Superior temporal gyrus (tissue), 1 donor: ENCODE data around the gene ADAM30.
"Not testable (repeated sequence)": the region's sequence is repeated elsewhere in the genome, so short reads cannot be mapped to it uniquely, and the experiment has no call there.

Experiments used
- DNase-seq: peaks from one replicate; pipeline ENCODE4 v3.0.0-alpha.2; 2016; ENCODE audit errors: extremely low spot score

Gene ADAM30

DNA sequence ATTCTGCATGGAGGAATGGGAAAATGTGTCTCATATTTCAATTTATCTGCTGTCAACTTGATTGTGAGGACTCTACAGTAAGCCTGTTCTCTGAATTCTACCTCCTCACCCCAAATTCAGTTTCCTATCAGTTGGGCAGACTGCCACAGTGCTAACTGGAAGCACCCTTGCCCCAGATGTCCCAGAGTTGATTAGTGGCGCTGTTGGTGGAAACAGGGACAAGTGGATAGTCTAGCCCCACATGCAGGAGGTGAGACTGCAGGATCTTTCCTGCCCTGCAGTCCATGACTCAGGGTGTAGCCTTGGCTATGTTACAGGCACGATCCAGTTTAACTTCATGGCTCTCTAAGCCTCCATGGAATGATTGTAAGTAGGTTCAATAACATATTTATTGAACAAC lies 22.1 kb downstream of the ADAM30 start:
- DNase-seq, result no peak

DNA sequence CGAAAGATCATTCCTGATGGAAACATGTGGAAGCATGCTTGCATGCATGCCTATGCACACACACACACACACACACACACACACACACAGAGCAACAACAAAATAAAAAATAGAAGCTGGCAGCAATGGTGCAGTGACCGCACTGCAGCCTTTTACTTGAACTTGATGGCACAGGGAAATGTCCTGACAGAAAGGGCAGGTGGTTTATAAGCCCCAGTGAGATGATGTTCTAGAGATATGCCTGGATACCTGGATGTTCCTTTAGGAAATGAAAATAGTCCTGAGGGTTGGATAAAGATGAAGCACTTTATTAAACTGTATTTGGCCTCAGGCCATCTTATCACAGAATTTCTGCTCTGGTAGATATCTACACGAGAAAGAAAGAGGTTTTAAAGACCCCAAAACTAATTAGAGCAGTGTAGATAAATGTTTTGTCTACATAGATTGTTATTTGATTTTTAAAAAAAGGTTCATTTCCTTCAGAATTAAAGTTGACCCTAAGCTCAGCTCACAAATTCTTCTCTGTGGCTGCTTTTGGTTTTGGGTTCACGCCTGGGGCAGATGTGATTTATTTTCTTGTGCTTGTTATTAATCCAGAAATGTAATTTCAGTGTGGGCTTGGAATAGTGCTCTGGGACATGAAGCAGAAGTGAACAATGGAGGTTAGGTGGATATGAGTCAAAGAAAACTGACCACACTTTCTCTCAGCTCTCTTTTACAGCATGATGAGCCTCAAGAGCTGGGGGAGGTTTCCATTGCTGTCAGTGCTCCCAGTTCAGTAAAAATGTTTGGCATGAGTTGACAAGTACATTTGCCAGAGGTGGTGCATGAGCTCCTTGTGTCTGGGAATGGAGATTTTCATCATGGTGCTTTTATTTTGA lies 22.9 kb downstream of the ADAM30 start:
- peak; percentile 38 for DNase-seq

DNA sequence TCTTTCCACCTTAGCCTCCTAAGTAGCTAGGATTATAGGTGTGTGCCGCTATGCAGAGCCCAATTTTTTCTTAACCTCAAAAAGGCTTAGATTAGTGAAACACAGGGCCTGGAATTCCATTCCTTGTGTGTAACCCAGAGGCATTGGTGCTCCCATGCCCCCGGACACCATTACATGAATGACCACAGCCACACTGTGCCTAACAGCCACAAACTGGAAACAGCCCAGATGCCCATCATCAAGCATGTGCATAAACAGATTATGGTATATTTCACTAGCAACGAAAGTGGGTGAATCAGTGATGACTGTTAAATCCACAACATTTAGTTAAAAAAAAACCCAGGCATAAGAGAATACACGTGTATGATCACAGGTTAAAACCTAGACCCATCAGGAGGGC lies 24.4 kb downstream of the ADAM30 start:
- no peak for DNase-seq

DNA sequence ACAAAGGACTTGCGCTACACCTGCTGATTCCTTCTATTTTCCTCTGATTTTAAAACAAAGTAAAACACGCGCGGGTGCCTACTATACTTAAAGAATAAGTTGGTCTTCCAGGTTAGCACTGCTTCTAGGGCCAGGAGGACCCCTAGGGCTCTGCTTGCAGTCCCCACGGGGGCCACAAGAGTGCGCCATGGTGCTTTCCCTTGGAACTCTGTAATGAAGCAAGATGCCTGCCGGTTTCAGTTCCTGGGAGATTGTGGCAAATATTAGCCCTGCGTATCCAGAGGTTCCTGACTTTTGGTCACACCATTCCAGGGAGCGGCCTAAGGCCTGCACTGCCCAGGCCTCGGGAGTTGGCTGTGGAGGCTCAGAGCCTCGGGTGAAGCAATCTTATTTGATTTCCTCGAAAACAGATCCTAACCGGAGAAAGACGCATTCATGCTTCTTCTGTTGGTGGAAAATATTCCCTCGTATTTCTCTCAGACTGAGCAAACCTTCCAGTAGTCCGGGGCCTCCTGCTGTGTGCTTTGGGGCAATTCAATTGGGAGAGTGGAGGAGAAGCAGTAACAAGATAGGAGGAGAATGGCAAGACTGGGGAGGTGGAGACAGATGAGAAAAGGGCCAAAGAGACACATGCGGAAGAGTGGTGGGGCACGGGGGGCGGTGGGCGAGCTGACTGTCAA lies 25.3 kb downstream of the ADAM30 start:
- DNase-seq, result peak; percentile 86

DNA sequence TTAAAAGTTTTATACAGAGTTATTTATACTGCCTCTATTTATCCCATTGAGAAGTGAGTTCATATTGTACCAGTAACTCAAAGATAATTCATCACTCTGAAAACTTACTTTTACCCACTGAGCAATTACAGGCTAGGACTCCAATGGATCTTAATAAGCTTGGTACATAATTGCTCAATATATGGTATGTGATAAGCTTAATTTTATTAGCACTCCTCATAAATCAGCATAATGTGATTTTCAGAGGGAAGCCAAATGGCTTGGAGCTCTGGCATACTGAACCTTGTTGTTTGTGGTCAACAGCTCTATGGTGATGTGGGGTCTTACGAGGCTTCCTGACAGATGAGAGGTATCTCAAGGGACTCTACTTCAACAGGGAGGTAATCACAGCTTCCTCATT lies 26.3 kb downstream of the ADAM30 start:
- no peak for DNase-seq

DNA sequence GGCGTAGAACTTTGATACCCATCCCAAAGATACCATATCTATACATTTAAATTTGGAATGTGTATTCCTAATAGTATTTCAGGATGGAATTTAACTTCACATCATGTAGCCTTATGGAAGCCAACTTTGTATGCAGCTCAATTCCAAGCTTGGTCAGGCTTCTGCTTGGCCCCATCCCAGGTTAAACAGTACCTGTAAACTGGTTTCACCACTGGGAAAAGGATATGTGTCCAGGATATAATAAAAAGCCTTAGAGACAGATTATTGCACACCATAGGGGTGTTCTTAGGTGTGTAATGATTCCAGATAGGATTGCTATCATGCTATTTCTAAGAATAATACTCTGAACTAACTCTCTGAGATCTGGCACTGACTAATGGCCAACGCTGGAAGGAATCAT lies 28.1 kb downstream of the ADAM30 start:
- no peak for DNase-seq

DNA sequence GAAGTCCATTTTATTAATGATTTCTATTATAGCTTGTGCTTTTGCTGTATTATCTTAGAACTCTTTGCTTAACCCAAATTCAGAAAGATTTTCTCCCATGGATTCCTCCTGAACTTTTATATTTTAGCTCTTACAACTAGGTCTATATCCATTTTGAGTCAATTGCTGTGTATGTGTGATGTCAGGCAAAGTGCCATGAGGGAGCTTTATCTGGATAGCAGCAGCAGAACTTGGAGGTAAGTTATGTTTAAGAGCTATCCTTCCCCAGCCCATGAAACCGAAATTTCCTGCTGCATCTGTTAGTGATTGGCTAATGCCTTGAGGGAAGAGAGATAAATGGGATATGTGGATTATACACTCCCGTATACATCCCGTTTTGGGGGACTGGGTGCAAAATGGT lies 29.9 kb downstream of the ADAM30 start:
- DNase-seq, result no peak

DNA sequence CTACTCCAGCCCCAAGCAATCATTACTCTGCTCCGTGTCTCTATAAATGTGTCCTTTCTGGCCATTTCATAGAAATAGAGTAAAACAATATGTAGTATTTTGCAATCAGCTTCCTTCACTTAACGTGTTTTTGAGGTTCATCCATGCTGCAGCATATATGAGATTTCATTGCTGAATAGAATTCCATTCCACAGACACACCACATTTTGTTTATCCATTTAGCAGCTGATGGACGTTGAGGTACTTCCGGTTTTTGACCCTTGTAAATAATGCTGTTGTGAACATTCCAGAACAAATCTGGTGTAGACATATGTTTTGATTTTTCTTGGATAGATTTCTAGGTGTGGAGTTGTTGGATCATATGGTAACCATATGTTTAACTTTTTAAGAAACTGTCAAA lies 30.7 kb downstream of the ADAM30 start:
- DNase-seq, result no peak

DNA sequence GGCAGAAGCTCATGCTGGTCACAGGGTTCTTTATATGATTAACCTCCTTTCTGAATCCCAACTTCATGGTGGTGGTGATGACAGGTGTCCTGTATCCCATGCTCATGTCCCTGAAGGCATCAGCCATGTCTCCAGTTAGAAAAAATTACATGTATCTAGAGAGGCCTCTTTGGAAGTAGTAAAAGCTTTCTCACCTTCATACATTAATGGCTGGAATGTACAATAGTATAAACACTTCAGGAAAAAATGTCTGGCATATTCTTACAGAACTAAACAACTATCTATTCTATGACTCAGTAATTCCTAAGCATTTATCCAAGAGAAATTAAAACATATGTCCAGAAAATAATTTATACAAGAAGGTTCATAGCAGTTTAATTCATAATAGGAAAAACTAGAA lies 34.0 kb downstream of the ADAM30 start:
- no peak for DNase-seq

DNA sequence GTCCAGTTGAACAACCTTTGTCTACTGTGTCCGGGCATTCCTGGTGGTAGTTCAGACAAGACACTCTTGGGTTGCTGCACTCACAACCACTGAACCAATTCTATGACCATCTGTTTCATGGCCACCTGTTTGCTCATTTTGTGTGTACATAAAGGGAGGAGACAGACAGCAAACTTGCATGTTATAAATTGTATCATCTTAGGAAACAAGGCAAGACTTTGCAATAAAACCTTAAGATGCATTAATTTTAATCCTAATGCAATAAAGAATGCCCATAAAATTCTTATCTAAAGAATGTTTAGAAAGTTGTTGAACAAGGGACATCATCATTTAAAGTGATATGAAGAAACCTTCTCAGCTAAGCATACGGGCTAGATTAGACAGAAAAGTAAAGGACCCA lies 34.8 kb downstream of the ADAM30 start:
- no peak for DNase-seq

DNA sequence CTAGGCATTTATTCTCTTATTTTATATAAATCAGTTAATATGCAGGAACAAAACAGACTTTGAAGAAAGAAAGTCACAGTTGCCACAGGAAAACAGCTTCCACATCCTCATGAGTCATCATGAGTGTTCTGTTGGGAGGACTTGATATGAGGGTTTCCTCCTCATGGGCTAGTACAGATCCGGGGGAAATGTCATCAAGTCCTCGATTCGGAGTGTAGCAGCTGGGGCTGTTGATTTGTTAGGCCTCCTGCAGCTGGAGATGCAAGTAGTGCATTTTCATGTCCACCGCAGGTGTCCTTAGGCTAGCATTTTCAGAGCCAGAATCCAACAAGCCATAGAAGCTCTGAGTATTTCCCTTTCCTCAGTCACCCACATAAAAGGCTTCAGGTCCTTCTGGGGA lies 36.7 kb downstream of the ADAM30 start:
- DNase-seq, result no peak

DNA sequence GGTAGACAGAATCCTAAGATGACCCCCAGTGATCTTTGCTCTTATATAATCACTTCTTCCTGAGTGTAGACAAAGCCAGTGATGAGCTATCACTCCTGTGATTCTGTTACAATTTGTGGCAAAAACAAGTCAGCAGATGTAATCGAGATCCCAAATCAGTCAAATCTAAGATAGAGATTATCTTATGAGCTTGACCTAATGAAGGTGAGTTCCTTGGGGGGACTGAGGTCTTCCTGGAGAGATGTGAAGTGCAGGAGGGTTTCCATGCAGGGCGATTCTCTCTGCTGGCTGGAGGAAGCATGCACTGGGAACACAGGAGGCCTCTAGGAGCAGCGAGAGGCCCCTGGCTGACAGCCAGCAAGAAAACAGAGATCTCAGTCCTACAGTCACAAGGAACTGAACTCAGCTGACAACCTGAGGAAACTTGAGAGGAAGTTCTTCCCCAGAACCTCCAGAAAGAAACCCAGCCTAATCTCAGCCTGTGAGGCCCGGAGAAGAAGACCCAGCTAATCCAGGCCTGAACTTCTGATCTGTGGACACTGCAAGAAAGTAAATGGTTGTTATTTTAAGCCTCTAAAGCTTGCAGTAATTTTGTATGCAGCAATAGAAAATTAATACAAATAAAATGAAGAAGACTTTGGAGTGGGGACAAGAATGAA lies 37.6 kb downstream of the ADAM30 start:
- DNase-seq, result not testable (repeated sequence)

DNA sequence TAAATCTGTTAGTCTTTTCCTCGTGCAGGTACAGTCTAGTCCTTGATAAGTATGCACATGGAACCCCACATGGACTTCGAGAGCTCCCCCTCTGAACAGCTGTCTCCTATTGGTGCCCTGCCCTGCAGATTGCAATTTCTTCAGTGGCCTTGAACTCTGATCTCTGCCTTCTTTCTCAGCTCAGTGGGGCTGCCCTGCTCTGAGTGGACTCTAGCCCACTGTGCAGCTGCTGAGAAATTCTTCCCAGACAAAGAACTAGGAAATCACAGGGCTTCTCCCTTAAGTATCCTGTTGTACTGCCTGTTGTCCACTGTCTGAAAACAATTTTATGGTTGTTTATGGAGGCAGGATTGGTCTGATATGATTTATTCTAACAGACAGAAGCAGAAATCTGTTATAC lies 38.2 kb downstream of the ADAM30 start:
- no peak for DNase-seq

DNA sequence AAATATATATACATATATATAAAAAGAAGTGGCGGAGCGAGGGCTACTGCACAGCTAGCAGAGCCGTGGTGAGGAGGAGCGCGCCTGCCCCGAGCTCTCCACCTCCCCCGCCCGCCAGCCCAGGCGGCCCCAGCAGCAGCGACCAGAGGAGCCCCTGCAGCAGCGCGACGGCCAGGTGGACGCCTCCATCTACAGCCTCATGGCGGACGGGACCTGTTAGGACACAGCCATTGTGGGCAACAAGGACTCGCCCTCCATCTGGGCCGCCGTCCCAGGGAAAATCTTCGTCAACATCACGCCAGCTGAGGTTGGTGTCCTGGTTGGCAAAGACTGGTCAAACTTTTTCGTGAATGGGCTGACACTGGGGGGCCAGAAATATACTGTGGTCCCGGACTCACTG lies 43.2 kb downstream of the ADAM30 start:
- DNase-seq, result no peak

DNA sequence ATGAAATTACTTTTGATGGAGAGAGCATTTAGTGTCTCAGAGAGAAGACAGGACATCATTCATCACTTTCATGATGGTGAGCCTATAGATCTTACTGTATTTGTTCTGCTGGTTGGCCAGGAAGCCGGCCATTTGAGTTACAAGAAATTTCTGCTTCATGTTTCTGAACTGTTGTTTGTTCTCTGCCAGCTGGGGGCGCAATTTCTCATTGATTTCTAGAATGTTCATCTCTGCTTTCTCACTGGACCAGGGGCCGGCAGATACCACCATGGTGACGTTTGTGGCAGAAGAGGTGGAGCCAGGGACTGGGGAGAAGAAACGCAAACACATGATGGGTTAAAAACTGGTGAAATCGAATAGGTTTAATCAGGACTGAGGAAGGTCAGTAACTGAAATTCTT lies 52.1 kb downstream of the ADAM30 start:
- not testable (repeated sequence) for DNase-seq
